Glomerular endothelial cell (primary cell): ENCODE data around the gene SRGN. TPM values are rescaled to one million over a fixed set of nuclear protein-coding genes. Genes with fewer than 3 reads are reported as not detected.

Experiments used
- DNase-seq: peaks from one replicate; pipeline ENCODE4 v3.0.0-alpha.2; 2011; ENCODE audit warnings: low read depth, low spot score; ENCODE audit errors: extremely low read depth
- total RNA-seq: library from RNA; depleted of rRNA; stranded (reverse); fragments of >200 nt; gene quantifications from 2 replicates; pipeline ENCODE4 v1.2.3, GENCODE V29; 2015

SRGN gene
- total RNA-seq, 1 donor from 2014 or later, result 380 TPM

- no peak for DNase-seq
Measured at GRCh38 chr10:69060127-69060798, 27.6 kb upstream of the SRGN start.

- DNase-seq, result peak; percentile 90
Measured at GRCh38 chr10:69061305-69062161, 26.4 kb upstream of the SRGN start.

- no peak for DNase-seq
Measured at GRCh38 chr10:69062901-69063300, 25.0 kb upstream of the SRGN start.

- no peak for DNase-seq
Measured at GRCh38 chr10:69064762-69065328, 23.1 kb upstream of the SRGN start.

GRCh38 chr10:69065406-69066361, 22.2 kb upstream of the SRGN start:
- DNase-seq, result no peak

DNA sequence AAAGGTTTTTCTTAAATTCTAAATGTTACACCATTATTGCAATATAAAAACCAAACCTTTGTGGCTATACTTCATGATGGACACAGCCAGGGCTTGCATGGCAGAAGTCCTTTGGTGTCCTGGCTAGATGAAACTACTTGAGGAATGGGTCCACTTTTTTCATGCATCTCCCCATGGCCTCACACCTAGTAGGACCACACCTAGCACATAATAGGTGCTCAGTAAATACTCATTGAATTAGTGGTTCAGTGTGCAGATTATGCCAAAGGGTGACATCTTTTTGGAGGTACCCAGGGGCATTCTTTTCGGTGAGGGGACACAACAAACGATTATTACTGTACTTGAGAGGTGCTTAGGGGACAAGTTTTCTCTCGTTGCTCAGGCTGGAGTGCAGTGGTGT, 20.7 kb upstream of the SRGN start:
- DNase-seq, result no peak

DNA sequence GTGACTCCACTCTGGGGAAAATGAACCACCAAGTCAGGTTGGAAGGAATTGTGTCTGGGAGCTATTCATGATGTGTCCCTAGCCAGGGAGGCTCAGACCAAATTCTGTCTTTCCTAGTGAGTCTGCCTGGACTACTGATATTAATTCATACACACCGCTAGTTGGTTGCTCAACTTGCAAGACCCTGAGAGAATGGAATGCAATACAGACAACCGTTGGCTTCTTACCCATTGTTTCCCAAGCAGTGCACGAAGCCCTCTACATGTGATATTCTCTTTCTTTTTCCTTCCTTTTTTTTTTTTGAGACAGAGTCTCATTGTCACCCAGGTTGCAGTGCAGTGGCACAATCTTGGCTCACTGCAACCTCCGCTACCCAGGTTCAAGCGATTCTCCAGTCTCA, 19.4 kb upstream of the SRGN start:
- DNase-seq, result no peak

- DNase-seq, result no peak
Measured at GRCh38 chr10:69069090-69070042, 18.5 kb upstream of the SRGN start.

DNA sequence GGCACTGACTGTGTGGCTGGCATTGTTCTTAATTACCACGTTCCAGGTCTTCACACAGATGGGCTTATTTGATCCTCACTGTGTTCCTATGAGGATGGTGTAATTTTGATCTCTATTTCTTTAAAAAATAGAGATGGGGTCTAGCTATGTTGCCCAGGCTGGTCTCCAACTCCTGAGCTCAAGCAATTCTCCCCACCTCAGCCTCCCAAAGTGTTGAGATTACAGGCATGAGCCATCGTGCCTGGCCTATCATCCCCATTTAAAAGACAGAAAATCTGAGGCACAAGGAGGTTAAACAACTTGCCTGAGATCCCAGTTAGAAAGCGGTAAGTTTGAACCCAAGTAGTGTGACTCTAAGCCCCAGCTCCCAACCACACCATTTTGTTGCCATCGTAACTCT, 17.0 kb upstream of the SRGN start:
- DNase-seq, result no peak

DNA sequence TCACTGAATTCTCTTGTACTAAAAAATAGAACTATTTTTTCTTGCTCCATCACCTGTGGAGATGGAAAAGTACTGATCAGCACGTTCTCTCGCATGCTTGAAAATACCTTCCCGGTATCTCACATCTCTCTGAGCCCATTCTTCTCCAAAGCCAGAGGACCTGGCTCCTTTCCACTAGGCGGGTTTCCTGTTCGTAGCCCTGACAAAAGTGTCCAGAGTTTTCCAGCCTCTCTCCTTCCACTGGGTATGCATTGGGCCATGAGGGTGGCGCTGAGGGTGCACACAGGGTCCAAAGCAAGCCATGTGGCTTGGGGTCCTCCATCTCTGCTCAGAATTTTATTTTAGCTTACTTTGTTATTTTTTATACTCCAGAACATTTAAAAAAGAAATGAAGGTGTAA, 16.3 kb upstream of the SRGN start:
- DNase-seq, result no peak

DNA sequence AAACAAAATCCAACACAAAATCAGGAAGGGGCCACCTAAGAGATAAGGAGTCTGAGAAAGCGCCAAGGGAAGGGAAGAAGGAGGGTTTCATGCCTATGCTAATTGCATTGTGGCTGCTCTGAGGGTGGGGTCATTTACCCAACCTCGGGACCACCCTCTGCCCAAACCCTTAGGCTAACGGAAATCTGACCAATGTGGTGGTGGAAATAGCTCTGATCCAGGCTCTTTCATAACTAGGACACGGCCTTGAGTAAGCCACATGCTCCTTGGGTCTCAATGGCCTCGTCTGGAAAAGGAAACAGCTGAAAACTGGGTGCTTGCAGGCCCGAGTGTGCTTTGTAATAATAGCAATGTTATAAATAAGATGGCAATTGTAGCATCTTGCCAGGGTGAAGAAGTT, 14.9 kb upstream of the SRGN start:
- no peak for DNase-seq

DNA sequence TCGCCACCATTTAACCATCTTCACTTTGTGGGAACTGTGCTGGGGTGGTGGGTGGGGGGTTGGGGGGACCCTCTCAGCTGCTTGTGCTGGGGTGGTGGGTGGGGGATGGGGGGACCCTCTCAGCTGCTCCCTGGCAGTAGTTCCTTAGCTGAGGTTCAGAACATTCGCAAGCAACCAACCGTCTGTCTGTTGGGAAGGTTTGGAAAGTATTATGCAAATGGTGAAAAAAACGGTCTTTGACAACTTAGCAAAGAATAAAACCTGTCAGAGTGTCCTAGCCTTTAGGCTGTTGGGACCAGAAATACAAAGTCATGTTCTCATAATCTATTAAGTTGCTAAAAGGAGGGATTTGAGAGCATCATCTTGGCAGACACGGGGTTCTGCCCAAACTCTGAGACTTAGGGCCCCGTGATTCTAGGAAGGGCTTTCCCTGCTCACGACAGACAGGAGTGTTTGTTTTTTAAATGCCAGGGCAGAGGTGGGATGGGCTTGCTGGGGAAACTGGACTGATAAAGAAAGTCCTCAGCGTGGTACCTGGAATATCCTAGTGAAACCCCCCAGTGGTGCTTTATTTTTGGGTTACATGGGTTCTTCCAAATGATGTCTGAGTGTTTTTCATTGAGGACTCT, 14.1 kb upstream of the SRGN start:
- DNase-seq, result no peak

DNA sequence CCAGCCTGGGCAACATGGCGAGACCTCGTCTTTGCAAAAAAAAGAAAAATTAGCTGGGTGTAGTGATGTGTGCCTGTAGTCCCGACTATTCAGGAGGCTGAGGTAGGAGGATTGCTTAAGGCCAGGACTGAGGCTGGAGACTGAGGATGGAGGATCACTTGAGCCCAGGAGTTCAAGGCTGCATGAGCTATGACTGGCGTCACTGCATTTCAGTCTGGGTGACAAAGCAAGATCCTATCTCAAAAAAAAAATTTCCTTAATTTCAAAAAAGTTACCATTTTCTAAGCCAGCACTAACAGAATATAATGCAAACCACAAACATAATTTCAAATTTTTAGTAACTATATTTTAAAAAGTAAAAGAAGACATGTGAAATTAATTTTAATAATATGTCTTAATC, 13.4 kb upstream of the SRGN start:
- DNase-seq, result no peak

GRCh38 chr10:69075431-69075830, 12.5 kb upstream of the SRGN start:
- no peak for DNase-seq

GRCh38 chr10:69078311-69078710, 9.6 kb upstream of the SRGN start:
- no peak for DNase-seq

GRCh38 chr10:69080226-69080625, 7.7 kb upstream of the SRGN start:
- DNase-seq, result no peak

DNA sequence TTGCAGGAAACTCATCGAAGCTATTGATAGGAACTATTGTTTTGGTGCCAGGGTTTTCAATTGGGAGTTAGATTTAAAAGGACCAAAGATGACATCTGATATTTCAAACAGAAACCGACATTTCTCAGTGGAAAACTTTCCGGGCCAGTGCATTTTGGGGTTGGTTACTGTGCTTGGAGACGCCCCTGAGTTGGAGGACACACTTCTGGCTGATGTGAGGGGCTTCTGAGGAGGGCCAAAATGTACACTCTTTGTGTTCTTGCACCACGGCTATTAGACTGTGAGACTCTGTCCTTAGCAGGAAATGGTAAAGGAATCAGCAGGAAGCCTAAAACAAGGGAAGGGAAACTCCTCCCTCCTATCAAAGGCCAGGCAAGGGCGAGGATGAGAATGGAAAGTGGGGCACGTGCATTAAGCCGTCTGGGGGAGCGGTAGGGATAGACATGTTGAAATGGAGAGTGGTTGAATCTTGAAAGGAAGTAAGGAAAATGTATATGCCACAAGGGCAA, 1.8 kb upstream of the SRGN start:
- no peak for DNase-seq

- DNase-seq, result no peak
Measured at GRCh38 chr10:69088471-69088769, 517 bp downstream of the SRGN start.

- peak; percentile 73 for DNase-seq
Measured at GRCh38 chr10:69088801-69089501, 1.0 kb downstream of the SRGN start.
